HCT116 (cell line): ENCODE measurements around the gene SLC4A2. TPM values are rescaled to one million over a fixed set of nuclear protein-coding genes. Genes with fewer than 3 reads are reported as not detected.

Experiments
- ATAC-seq: fragments of 200-7000 bp; cut with Tn5 transposase; 2 replicates; pipeline ENCODE4 v1.9.1; 2020; ENCODE audit warnings: mild to moderate bottlenecking, moderate library complexity
- BruUV-seq: library from RNA; stranded (reverse); fragments of 400-500 nt; replicated peaks from 2 replicates; lab custom pipeline; 2021; lab: Mats Ljungman, UMichigan
- CTCF ChIA-PET: fragments of 300-600 bp; sonication (Branson Sonifier 250); formaldehyde crosslinking; loops from one replicate; lab custom pipeline; 2021; ENCODE audit warnings: antibody characterized with exemption; lab: Charles Lee
- POLR2A ChIA-PET: fragments of 300-600, 350-600 bp; sonication (Branson Sonifier 250); formaldehyde crosslinking; loops from one replicate; lab custom pipeline; 2021; ENCODE audit warnings: antibody characterized with exemption; lab: Charles Lee
- RAD21 ChIA-PET, 2 experiments: fragments of 300-600 bp; sonication (Branson Sonifier 250); formaldehyde crosslinking; loops; one replicate each; lab custom pipeline; 2023; ENCODE audit warnings: low total read pairs in 2 of 2; ENCODE audit not compliant: uncharacterized antibody in 2 of 2, unreplicated experiment in 2 of 2, low non-redundant PET in 1 of 2; lab: Charles Lee
- DNase-seq: peaks from one replicate; pipeline ENCODE4 v3.0.0-alpha.2; 2010; ENCODE audit warnings: low read depth, low spot score
- H2AFZ ChIP-seq: fragments of 200-600 bp; shearing (Covaris generic), sonication (generic); 2 replicates; pipeline ENCODE4 v1.6.1; 2017; ENCODE audit warnings: low read depth, mixed run types, mixed read lengths, antibody characterized with exemption, low read length; ENCODE audit not compliant: poor library complexity, severe bottlenecking
- H3K27ac ChIP-seq: 2 replicates; pipeline ENCODE4 v1.5.1; 2012; ENCODE audit warnings: low read depth, low read length
- H3K27me3 ChIP-seq: fragments of 200-600 bp; sonication (generic); 2 replicates; pipeline ENCODE4 v1.6.1; 2016; ENCODE audit warnings: mixed run types, low read length, mixed read lengths; ENCODE audit not compliant: insufficient read depth
- H3K36me3 ChIP-seq, 2 experiments: fragments of 200-500 bp in 1 of 2; fragments of 200-600 bp in 1 of 2; sonication (Bioruptor generic) in 1 of 2; sonication (generic) in 1 of 2; 2 replicates each; pipeline versions ENCODE4 v1.5.1 to v1.6.1; 2014 to 2016; ENCODE audit warnings: low read length in 2 of 2, inconsistent platforms in 1 of 2, mixed read lengths in 1 of 2, mixed run types in 1 of 2; ENCODE audit not compliant: insufficient read depth in 2 of 2, control insufficient read depth in 1 of 2
- H3K4me1 ChIP-seq, 2 experiments: fragments of 200-600 bp in 1 of 2; sonication (generic) in 1 of 2; 2 replicates each; pipeline versions ENCODE4 v1.5.1 to v1.6.1; 2012 to 2017; ENCODE audit warnings: low read length in 2 of 2, inconsistent platforms in 1 of 2, mild to moderate bottlenecking in 1 of 2, mixed read lengths in 1 of 2, mixed run types in 1 of 2, moderate library complexity in 1 of 2; ENCODE audit not compliant: insufficient read depth in 2 of 2, control insufficient read depth in 1 of 2
- H3K4me2 ChIP-seq: fragments of 200-600 bp; sonication (generic); 2 replicates; pipeline ENCODE4 v1.6.1; 2017; ENCODE audit warnings: mixed run types, low read length, mixed read lengths
- H3K4me3 ChIP-seq, 2 experiments: fragments of 200-600 bp in 1 of 2; sonication (generic) in 1 of 2; replicated peaks in 1 of 2; 2 replicates each; pipeline ENCODE4 v1.5.1; 2011 to 2016; ENCODE audit warnings: low read length in 2 of 2, control low read depth in 1 of 2, low read depth in 1 of 2, mild to moderate bottlenecking in 1 of 2, mixed read lengths in 1 of 2, mixed run types in 1 of 2
- H3K79me2 ChIP-seq: fragments of 200-600 bp; sonication (generic); 2 replicates; pipeline ENCODE4 v1.6.1; 2017; ENCODE audit warnings: mild to moderate bottlenecking, mixed run types, low read length, moderate library complexity, mixed read lengths; ENCODE audit not compliant: insufficient read depth
- H3K9ac ChIP-seq: fragments of 200-600 bp; sonication (generic); 2 replicates; pipeline ENCODE4 v1.6.1; 2016; ENCODE audit warnings: low read length, mixed read lengths
- H3K9me2 ChIP-seq: fragments of 200-600 bp; sonication (generic), shearing (Covaris generic); 2 replicates; pipeline ENCODE4 v1.6.1; 2017; ENCODE audit warnings: mixed run types, mild to moderate bottlenecking, moderate library complexity; ENCODE audit not compliant: insufficient read depth
- H3K9me3 ChIP-seq, 2 experiments: fragments of 200-500 bp in 1 of 2; fragments of 200-600 bp in 1 of 2; sonication (Bioruptor generic) in 1 of 2; sonication (generic) in 1 of 2; 2 replicates each; pipeline ENCODE4 v1.6.1; 2014 to 2017; ENCODE audit warnings: low read length in 2 of 2, mixed read lengths in 2 of 2, inconsistent platforms in 1 of 2, low read depth in 1 of 2, mild to moderate bottlenecking in 1 of 2, mixed run types in 1 of 2, moderate library complexity in 1 of 2; ENCODE audit not compliant: control insufficient read depth in 1 of 2, insufficient read depth in 1 of 2
- H4K20me1 ChIP-seq: fragments of 200-600 bp; sonication (generic), shearing (Covaris generic); 2 replicates; pipeline ENCODE4 v1.6.1; 2017; ENCODE audit warnings: mixed run types, mild to moderate bottlenecking, moderate library complexity; ENCODE audit not compliant: insufficient read depth
- CEBPB ChIP-seq: IDR thresholded peaks from 2 replicates; pipeline ENCODE4 v1.6.1; 2012; ENCODE audit warnings: low read depth
- CTCF ChIP-seq, 3 experiments: fragments of 200-600 bp in 1 of 3; sonication (generic) in 1 of 3; IDR thresholded peaks in 2 of 3; conservative IDR thresholded peaks in 1 of 3; 2 replicates each; pipeline ENCODE4 v1.5.1; 2012 to 2017; ENCODE audit warnings: low read depth in 2 of 3, low read length in 2 of 3, antibody characterized with exemption in 1 of 3, borderline replicate concordance in 1 of 3, control low read depth in 1 of 3, mild to moderate bottlenecking in 1 of 3, mixed read lengths in 1 of 3, mixed run types in 1 of 3, moderate library complexity in 1 of 3; ENCODE audit not compliant: insufficient read depth in 1 of 3
- EGR1 ChIP-seq: IDR thresholded peaks from 2 replicates; pipeline ENCODE4 v1.6.1; 2012; ENCODE audit warnings: low read depth
- EZH2 ChIP-seq: fragments of 200-600 bp; sonication (generic); IDR thresholded peaks from 2 replicates; pipeline ENCODE4 v1.6.1; 2017; ENCODE audit warnings: antibody characterized with exemption, mixed run types
- EZH2phosphoT487 ChIP-seq: fragments of 200-600 bp; IDR thresholded peaks from 2 replicates; pipeline ENCODE4 v1.6.1; 2018; ENCODE audit warnings: antibody characterized with exemption, borderline replicate concordance
- FOSL1 ChIP-seq: IDR thresholded peaks from 2 replicates; pipeline ENCODE4 v1.6.1; 2012; ENCODE audit warnings: low read depth
- JUND ChIP-seq: IDR thresholded peaks from 2 replicates; pipeline ENCODE4 v1.6.1; 2012
- POLR2A ChIP-seq: IDR thresholded peaks from 2 replicates; pipeline ENCODE4 v1.7.0; 2011; ENCODE audit warnings: borderline replicate concordance; ENCODE audit not compliant: insufficient read depth, insufficient read length; ENCODE audit errors: extremely low read depth
- POLR2AphosphoS5 ChIP-seq: IDR thresholded peaks from 2 replicates; pipeline ENCODE4 v1.6.1; 2011; ENCODE audit warnings: mild to moderate bottlenecking, low read depth, low read length, moderate library complexity
- RAD21 ChIP-seq: IDR thresholded peaks from 2 replicates; pipeline ENCODE4 v1.6.1; 2012; ENCODE audit warnings: low read depth, mild to moderate bottlenecking
- SIN3A ChIP-seq: IDR thresholded peaks from 2 replicates; pipeline ENCODE4 v1.6.1; 2012; ENCODE audit warnings: low read depth
- SP1 ChIP-seq: IDR thresholded peaks from 2 replicates; pipeline ENCODE4 v1.6.1; 2012; ENCODE audit warnings: low read depth
- SRF ChIP-seq: IDR thresholded peaks from 2 replicates; pipeline ENCODE4 v1.6.1; 2012; ENCODE audit warnings: low read depth
- YY1 ChIP-seq: IDR thresholded peaks from 2 replicates; pipeline ENCODE4 v1.6.1; 2011; ENCODE audit warnings: low read length, low read depth, moderate library complexity, mild to moderate bottlenecking; ENCODE audit not compliant: insufficient replicate concordance; ENCODE audit errors: extremely low read depth
- ZFX ChIP-seq: fragments of 450-650 bp; IDR thresholded peaks from 2 replicates; pipeline ENCODE4 v1.6.1; 2017
- ZNF274 ChIP-seq: fragments of 200-500 bp; sonication (Bioruptor generic); IDR thresholded peaks from 2 replicates; pipeline ENCODE4 v1.6.1; 2014; ENCODE audit warnings: mild to moderate bottlenecking, low read depth, low read length, inconsistent platforms
- intact Hi-C: fragments of 100-400 bp; cut with micrococcal nuclease; formaldehyde crosslinking; loops from 2 replicates; pipeline ENCODE4 v1.10.0; 2022
- total RNA-seq: library from RNA; stranded (reverse); gene quantifications from one replicate; pipeline ENCODE4 v1.2.1, GENCODE V29; 2021; ENCODE audit not compliant: unreplicated experiment
- TF ChIP-seq, protein P1 (sequence below): IDR thresholded peaks from 2 replicates; pipeline ENCODE4 v1.6.1; 2011; ENCODE audit warnings: mild to moderate bottlenecking, low read length, moderate library complexity; ENCODE audit not compliant: insufficient replicate concordance; ENCODE audit errors: extremely low read depth
- TF ChIP-seq, protein P2 (sequence below): IDR thresholded peaks from 2 replicates; pipeline ENCODE4 v1.6.1; 2012

The SLC4A2 gene
- total RNA-seq, 1 experiment from 2014 or later, result 240 TPM

GRCh38 chr7:151034312-151035025 lies 24.9 kb upstream of the SLC4A2 start:
- no peak overlapping the region for H3K4me3 ChIP-seq
- H3K9ac ChIP-seq, result no peak overlapping the region
- ChIA-PET CTCF (no interaction called here), RAD21 (no interaction called here), POLR2A (no interaction called here)
- H4K20me1 ChIP-seq, result no peaks in the 10 kb centered on the region
- H3K4me1 ChIP-seq, result peaks cover 12 to 20% of the 10 kb centered on the region in 2 experiments
- peaks cover 6% of the 10 kb centered on the region for H3K79me2 ChIP-seq
- intact Hi-C loops, result no loop called here
- no peaks in the 10 kb centered on the region for H3K9me3 ChIP-seq
- no TSS peak for BruUV-seq
- H3K4me2 ChIP-seq, result no peak overlapping the region
- no peak overlapping the region for H2AFZ ChIP-seq
- TF ChIP-seq, protein P1, sequence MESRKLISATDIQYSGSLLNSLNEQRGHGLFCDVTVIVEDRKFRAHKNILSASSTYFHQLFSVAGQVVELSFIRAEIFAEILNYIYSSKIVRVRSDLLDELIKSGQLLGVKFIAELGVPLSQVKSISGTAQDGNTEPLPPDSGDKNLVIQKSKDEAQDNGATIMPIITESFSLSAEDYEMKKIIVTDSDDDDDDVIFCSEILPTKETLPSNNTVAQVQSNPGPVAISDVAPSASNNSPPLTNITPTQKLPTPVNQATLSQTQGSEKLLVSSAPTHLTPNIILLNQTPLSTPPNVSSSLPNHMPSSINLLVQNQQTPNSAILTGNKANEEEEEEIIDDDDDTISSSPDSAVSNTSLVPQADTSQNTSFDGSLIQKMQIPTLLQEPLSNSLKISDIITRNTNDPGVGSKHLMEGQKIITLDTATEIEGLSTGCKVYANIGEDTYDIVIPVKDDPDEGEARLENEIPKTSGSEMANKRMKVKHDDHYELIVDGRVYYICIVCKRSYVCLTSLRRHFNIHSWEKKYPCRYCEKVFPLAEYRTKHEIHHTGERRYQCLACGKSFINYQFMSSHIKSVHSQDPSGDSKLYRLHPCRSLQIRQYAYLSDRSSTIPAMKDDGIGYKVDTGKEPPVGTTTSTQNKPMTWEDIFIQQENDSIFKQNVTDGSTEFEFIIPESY, result no peak
- TF ChIP-seq FOSL1 (no peak), CTCF (IDR thresholded peaks at IDR 0.05 in 2 of 3, conservative IDR thresholded peaks at IDR 0.05 in 1 of 3; ENCODE audit: borderline replicate concordance in 1 of 3, insufficient read depth in 1 of 3, low read depth in 2 of 3, low read length in 2 of 3) (no peak), ZNF274 (no peak), POLR2A (no peak), SRF (no peak), RAD21 (no peak), EZH2phosphoT487 (no peak), SP1 (no peak), EGR1 (no peak), YY1 (no peak), JUND (no peak), ZFX (no peak), SIN3A (no peak), CEBPB (no peak), POLR2AphosphoS5 (no peak), EZH2 (no peak)
- TF ChIP-seq, protein P2, sequence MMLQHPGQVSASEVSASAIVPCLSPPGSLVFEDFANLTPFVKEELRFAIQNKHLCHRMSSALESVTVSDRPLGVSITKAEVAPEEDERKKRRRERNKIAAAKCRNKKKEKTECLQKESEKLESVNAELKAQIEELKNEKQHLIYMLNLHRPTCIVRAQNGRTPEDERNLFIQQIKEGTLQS, result no peak
- DNase-seq (no peak), ATAC-seq (no peak)
- peaks cover 3 to 10% of the 10 kb centered on the region in 2 experiments; a peak in 2 of 4 replicates for H3K36me3 ChIP-seq
- H3K27ac ChIP-seq, result no peak overlapping the region
- no peaks in the 10 kb centered on the region for H3K9me2 ChIP-seq
- H3K27me3 ChIP-seq, result no peaks in the 10 kb centered on the region
